Esophagus squamous epithelium (tissue), 5 donors: ENCODE data around the gene SERPINA1. TPM values are rescaled to one million over a fixed set of nuclear protein-coding genes. Genes with fewer than 3 reads are reported as not detected.
A peak's percentile ranks its signal among the peaks of the same experiment; 100 is the strongest.
"Not testable (repeated sequence)": the region's sequence is repeated elsewhere in the genome, so short reads cannot be mapped to it uniquely, and the experiment has no call there.

Source experiments
- DNase-seq: peaks from one replicate; lab custom pipeline; 2025; lab: John Stamatoyannopoulos, UW
- H3K27ac ChIP-seq, 4 donors: fragments of 200-600 bp; sonication (generic); one replicate each; pipeline ENCODE4 v1.5.1; 2016 to 2019; ENCODE audit warnings: mild to moderate bottlenecking in 1 of 4
- H3K27me3 ChIP-seq, 4 donors: fragments of 200-600 bp; sonication (generic); 1 replicate in 3 of 4; 2 replicates in 1 of 4; pipeline versions ENCODE4 v1.5.1 to v1.6.0; 2017 to 2021; ENCODE audit warnings: antibody characterized with exemption in 1 of 4
- H3K36me3 ChIP-seq, 3 donors: fragments of 200-600 bp; sonication (generic); one replicate each; pipeline ENCODE4 v1.5.1; 2016 to 2019
- H3K4me1 ChIP-seq, 3 donors: fragments of 200-600 bp; sonication (generic); one replicate each; pipeline ENCODE4 v1.5.1; 2017 to 2019
- H3K4me3 ChIP-seq, 4 donors: fragments of 200-600 bp; sonication (generic); 1 replicate in 3 of 4; 2 replicates in 1 of 4; pipeline ENCODE4 v1.5.1; 2016 to 2019; ENCODE audit warnings: mild to moderate bottlenecking in 2 of 4, moderate library complexity in 1 of 4
- H3K9me3 ChIP-seq, 3 donors: fragments of 200-600 bp; sonication (generic); one replicate each; pipeline ENCODE4 v1.5.1; 2016 to 2019
- POLR2A ChIP-seq, 4 donors: fragments of 450-650 bp; IDR thresholded peaks; one replicate each; pipeline ENCODE4 v1.6.1; 2017; ENCODE audit warnings: antibody characterized with exemption in 4 of 4, mild to moderate bottlenecking in 4 of 4, moderate library complexity in 3 of 4
- WGBS, 2 donors: methylation state at CpG; one replicate each; pipeline ENCODE4 v1.1.5; 2018; 5-methylcytosine and 5-hydroxymethylcytosine counted together
- intact Hi-C: fragments of 100-400 bp; cut with DNase I; formaldehyde crosslinking; loops from one replicate; pipeline ENCODE4 v1.15.0; 2022
- total RNA-seq, 4 donors: library from RNA; depleted of rRNA; stranded (reverse); fragments of >200 nt; gene quantifications; one replicate each; pipeline ENCODE4 v1.1.0, GENCODE V29; 2016
- TF ChIP-seq, protein P1 (sequence below), 6 experiments: fragments of 450-650 bp in 4 of 6; fragments of 200-600 bp in 2 of 6; sonication (generic) in 2 of 6; IDR thresholded peaks; one replicate each; pipeline ENCODE4 v1.5.1; 2016 to 2019; ENCODE audit warnings: antibody characterized with exemption in 6 of 6, mild to moderate bottlenecking in 4 of 6, moderate library complexity in 4 of 6
- donor health status: DM: yes; HTN: yes; CAD: no.

Gene SERPINA1
- total RNA-seq, 4 donors from 2014 or later, result 1.7 to 16.4 (median 5.8) TPM

- 70 to 79% methylated on average over 5 to 6 of the region's 7 CpGs for WGBS, 2 donors
These were observed 39.1 kb downstream of the SERPINA1 start for GRCh38 chr14:94349276-94349675.

GRCh38 chr14:94348836-94349235 is 39.6 kb downstream of the SERPINA1 start:
- intact Hi-C loops, result no loop called here
- Histone ChIP-seq H3K27ac (no peak overlapping the region), H3K36me3 (no peaks in the 10 kb centered on the region), H3K27me3 (peaks cover 0 to 18% (median 0%) of the 10 kb centered on the region in 4 donors), H3K9me3 (no peaks in the 10 kb centered on the region), H3K4me1 (peaks cover 0 to 20% (median 12%) of the 10 kb centered on the region in 3 donors), H3K4me3 (no peak overlapping the region)
- TF ChIP-seq, protein P1, sequence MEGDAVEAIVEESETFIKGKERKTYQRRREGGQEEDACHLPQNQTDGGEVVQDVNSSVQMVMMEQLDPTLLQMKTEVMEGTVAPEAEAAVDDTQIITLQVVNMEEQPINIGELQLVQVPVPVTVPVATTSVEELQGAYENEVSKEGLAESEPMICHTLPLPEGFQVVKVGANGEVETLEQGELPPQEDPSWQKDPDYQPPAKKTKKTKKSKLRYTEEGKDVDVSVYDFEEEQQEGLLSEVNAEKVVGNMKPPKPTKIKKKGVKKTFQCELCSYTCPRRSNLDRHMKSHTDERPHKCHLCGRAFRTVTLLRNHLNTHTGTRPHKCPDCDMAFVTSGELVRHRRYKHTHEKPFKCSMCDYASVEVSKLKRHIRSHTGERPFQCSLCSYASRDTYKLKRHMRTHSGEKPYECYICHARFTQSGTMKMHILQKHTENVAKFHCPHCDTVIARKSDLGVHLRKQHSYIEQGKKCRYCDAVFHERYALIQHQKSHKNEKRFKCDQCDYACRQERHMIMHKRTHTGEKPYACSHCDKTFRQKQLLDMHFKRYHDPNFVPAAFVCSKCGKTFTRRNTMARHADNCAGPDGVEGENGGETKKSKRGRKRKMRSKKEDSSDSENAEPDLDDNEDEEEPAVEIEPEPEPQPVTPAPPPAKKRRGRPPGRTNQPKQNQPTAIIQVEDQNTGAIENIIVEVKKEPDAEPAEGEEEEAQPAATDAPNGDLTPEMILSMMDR (IDR thresholded peaks at IDR 0.05), result no peak
- TF ChIP-seq POLR2A (IDR thresholded peaks at IDR 0.05), result no peak
- DNase-seq, result no peak

More at GRCh38 chr14:94349276-94349675, 39.1 kb downstream of the SERPINA1 start:
- Histone ChIP-seq H3K27ac (no peak overlapping the region), H3K4me1 (peaks cover 0 to 15% (median 8%) of the 10 kb centered on the region in 3 donors), H3K36me3 (no peaks in the 10 kb centered on the region), H3K4me3 (no peak overlapping the region), H3K9me3 (no peaks in the 10 kb centered on the region), H3K27me3 (peaks cover 0 to 18% (median 0%) of the 10 kb centered on the region in 4 donors)
- DNase-seq, result no peak
- TF ChIP-seq, protein P1 (IDR thresholded peaks at IDR 0.05), result no peak
- TF ChIP-seq POLR2A (IDR thresholded peaks at IDR 0.05), result no peak
- intact Hi-C loops, result no loop called here

DNA sequence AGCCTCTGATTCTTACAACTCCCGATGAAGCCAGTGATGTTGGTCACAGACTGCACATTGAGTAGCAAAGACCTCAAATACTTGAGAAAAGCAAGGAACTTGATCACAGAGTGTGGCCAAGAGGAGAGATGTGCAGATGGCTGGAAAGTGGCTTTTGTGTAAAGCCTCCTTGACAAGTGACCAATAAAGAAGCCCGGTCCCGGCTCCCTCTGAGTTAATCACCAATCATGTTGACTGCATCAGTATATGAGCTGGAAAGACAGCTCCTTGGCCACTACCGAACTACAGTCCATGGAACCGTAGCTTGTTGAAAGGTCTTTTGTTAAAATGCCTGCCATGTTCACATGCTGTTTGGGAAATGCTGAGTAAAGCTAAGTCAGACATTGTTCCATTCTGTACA is 41.6 kb downstream of the SERPINA1 start:
- intact Hi-C loops, result no loop called here
- Histone ChIP-seq H3K36me3 (no peaks in the 10 kb centered on the region), H3K4me3 (no peak overlapping the region), H3K4me1 (peaks cover 6 to 36% (median 25%) of the 10 kb centered on the region in 3 donors), H3K27ac (no peak overlapping the region), H3K9me3 (no peaks in the 10 kb centered on the region), H3K27me3 (peaks cover 0 to 18% (median 0%) of the 10 kb centered on the region in 4 donors)
- TF ChIP-seq, protein P1 (IDR thresholded peaks at IDR 0.05), result no peak
- TF ChIP-seq POLR2A (IDR thresholded peaks at IDR 0.05), result no peak
- 79 to 82% methylated on average over 5 of the region's 5 CpGs for WGBS, 2 donors
- DNase-seq, result no peak

DNA sequence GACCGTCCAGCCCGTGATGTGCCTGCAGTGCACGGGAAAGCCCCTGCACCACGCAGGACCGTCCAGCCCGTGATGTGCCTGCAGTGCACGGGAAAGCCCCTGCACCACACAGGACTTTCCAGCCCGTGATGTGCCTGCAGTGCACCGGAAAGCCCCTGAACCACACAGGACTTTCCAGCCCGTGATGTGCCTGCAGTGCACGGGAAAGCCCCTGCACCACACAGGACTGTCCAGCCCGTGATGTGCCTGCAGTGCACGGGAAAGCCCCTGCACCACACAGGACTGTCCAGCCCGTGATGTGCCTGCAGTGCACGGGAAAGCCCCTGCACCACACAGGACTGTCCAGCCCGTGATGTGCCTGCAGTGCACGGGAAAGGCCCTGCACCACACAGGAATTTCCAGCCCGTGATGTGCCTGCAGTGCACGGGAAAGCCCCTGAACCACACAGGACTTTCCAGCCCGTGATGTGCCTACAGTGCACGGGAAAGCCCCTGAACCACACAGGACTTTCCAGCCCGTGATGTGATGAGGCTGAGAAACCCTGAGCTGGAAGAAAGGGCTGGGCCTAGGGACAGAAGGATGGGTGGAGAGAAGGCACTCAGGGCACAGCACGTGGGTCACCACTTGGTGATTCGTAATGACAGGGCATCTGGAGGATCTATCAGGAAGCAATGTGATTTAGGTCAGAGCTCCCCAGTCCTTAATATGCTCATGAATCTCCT is 42.2 kb downstream of the SERPINA1 start:
- H3K27ac ChIP-seq, H3K9me3 ChIP-seq, H3K36me3 ChIP-seq, H3K4me3 ChIP-seq, intact Hi-C loops, DNase-seq: not testable (repeated sequence)
- Histone ChIP-seq H3K4me1 (peaks cover 6 to 42% (median 30%) of the 10 kb centered on the region in 3 donors), H3K27me3 (peaks cover 0 to 18% (median 0%) of the 10 kb centered on the region in 4 donors)
- WGBS, 2 donors, result 52% methylated on average over 6 of the region's 24 CpGs; no CpG with 5 or more reads in 1 of the 2 donors

DNA sequence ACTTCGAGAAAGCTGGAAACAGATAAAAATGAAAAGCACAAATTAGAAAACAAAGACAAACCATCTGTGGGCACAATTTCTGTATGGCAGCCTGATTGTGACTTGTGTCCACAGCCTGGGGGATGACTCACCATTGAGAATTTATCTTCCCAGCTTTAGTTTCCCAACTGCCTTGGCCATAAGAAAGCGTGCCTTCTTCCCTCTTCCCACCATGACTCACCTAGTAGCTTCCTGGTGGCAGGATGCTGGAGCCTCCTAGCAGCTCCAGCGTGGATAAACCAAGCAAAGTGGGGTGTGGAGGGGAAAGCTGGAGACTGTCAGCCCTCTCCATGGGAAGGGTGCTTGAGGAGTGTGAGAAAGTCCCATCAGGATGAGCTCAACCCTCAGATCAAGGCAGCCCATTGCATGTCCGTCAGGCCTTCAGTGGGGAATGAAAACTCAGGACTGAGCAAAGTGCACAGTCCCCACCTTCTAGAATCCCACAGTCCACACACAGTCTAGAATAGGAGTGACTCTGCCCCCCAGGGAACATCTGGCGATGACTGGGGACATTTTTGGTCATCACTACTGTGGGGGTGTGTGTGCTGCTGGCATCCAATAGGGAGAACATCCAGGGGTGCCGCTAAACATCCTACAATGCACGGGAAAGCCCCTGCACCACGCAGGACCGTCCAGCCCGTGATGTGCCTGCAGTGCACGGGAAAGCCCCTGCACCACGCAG is 42.9 kb downstream of the SERPINA1 start:
- Histone ChIP-seq H3K4me3 (no peak overlapping the region), H3K9me3 (no peaks in the 10 kb centered on the region), H3K4me1 (peaks cover 6 to 45% (median 30%) of the 10 kb centered on the region in 3 donors), H3K27me3 (peaks cover 0 to 18% (median 0%) of the 10 kb centered on the region in 4 donors), H3K36me3 (no peaks in the 10 kb centered on the region), H3K27ac (peak overlapping the region in 1 of 4 donors; percentile 42)
- WGBS, 2 donors, result 41 to 67% methylated on average over 3 to 7 of the region's 12 CpGs
- no peak for DNase-seq
- intact Hi-C loops, result no loop called here
- TF ChIP-seq POLR2A (IDR thresholded peaks at IDR 0.05), result no peak
- TF ChIP-seq, protein P1 (IDR thresholded peaks at IDR 0.05), result no peak
